ENCODE data around the gene CDH4. TPM values are rescaled to one million over a fixed set of nuclear protein-coding genes. Genes with fewer than 3 reads are reported as not detected.

The CDH4 gene
- total and polyA plus RNA-seq, 2 donors (not counting 1 experiment from before 2014, with no cell fraction given): not detected

DNA sequence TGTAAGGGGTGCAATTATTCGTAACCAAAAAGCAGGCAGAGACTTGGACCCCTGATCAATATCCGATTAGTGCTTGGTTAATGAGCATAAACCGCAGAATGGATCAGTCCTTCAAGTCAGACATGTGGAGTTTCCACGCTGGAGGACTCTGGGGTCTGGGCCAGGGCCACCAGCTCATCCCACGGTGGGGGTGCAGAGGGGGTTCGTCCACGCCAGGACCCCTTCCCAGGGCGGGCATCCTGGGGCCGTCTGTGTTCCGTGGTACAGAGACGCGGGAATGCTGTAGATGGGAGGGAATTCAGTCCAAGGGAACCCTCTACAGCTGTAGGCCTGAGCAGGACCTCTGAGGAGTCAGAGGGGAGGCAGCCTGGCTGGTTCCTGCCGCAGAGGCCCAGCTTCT, 615.9 kb downstream of the CDH4 start:
- Histone ChIP-seq H3K36me3 (replicated peaks in 1 of 2; ENCODE audit: control extremely low read depth in 1 of 2, control insufficient read depth in 1 of 2, extremely low read depth in 1 of 2, insufficient read depth in 2 of 2, low read length in 1 of 2) (no peaks in the 10 kb centered on the region), H3K27me3 (replicated peaks in 1 of 4; ENCODE audit: control extremely low read depth in 1 of 4, control insufficient read depth in 3 of 4, insufficient read depth in 4 of 4, low read length in 3 of 4) (no peaks in the 10 kb centered on the region), H3K4me2 (replicated peaks; ENCODE audit: low read depth, low read length, poor library complexity, severe bottlenecking) (no peak overlapping the region), H3K4me1 (ENCODE audit: control insufficient read depth in 2 of 2, insufficient read depth in 2 of 2, low read length in 2 of 2) (no peaks in the 10 kb centered on the region), H3K79me2 (ENCODE audit: control insufficient read depth, insufficient read depth, low read length) (no peaks in the 10 kb centered on the region), H4K20me1 (ENCODE audit: control insufficient read depth, insufficient read depth, low read length, poor library complexity, severe bottlenecking) (no peaks in the 10 kb centered on the region), H3K27ac (ENCODE audit: low read length in 2 of 2) (no peak overlapping the region), H3K9ac (ENCODE audit: low read length) (no peak overlapping the region), H2AFZ (ENCODE audit: insufficient read depth, low read depth, low read length, poor library complexity, severe bottlenecking) (no peak overlapping the region), H3K4me3 (ENCODE audit: control extremely low read depth in 1 of 5, extremely low read depth in 1 of 5, insufficient read depth in 1 of 5, low read depth in 2 of 5, low read length in 4 of 5) (no peak overlapping the region), H3K9me3 (ENCODE audit: control extremely low read depth in 1 of 3, control insufficient read depth in 2 of 3, insufficient read depth in 1 of 3, low read length in 2 of 3) (peaks cover 0 to 15% (median 3%) of the 10 kb centered on the region in 3 donors)
- Mint-ChIP-seq H3K4me1 (no peaks in the 10 kb centered on the region), H3K4me3 (no peak overlapping the region), H3K27me3 (no peaks in the 10 kb centered on the region), H3K9me3 (ENCODE audit: insufficient read depth) (peaks cover 5% of the 10 kb centered on the region), H3K27ac (no peak overlapping the region)
- TF ChIP-seq EZH2 (IDR thresholded peaks at IDR 0.05; ENCODE audit: borderline replicate concordance, insufficient read depth, low read depth, low read length, poor library complexity, severe bottlenecking): no peak
- TF ChIP-seq, protein P1, sequence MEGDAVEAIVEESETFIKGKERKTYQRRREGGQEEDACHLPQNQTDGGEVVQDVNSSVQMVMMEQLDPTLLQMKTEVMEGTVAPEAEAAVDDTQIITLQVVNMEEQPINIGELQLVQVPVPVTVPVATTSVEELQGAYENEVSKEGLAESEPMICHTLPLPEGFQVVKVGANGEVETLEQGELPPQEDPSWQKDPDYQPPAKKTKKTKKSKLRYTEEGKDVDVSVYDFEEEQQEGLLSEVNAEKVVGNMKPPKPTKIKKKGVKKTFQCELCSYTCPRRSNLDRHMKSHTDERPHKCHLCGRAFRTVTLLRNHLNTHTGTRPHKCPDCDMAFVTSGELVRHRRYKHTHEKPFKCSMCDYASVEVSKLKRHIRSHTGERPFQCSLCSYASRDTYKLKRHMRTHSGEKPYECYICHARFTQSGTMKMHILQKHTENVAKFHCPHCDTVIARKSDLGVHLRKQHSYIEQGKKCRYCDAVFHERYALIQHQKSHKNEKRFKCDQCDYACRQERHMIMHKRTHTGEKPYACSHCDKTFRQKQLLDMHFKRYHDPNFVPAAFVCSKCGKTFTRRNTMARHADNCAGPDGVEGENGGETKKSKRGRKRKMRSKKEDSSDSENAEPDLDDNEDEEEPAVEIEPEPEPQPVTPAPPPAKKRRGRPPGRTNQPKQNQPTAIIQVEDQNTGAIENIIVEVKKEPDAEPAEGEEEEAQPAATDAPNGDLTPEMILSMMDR (IDR thresholded peaks at IDR 0.05): no peak
- POLR2A ChIA-PET: no interaction called here
- ATAC-seq (ENCODE audit: low read depth) (no peak), DNase-seq (no peak)
- intact Hi-C loops (cut with micrococcal nuclease): no loop called here
- CTCF ChIA-PET: no interaction called here
- WGBS (ENCODE audit: insufficient coverage): 95% methylated on average over 12 of the region's 13 CpGs

DNA sequence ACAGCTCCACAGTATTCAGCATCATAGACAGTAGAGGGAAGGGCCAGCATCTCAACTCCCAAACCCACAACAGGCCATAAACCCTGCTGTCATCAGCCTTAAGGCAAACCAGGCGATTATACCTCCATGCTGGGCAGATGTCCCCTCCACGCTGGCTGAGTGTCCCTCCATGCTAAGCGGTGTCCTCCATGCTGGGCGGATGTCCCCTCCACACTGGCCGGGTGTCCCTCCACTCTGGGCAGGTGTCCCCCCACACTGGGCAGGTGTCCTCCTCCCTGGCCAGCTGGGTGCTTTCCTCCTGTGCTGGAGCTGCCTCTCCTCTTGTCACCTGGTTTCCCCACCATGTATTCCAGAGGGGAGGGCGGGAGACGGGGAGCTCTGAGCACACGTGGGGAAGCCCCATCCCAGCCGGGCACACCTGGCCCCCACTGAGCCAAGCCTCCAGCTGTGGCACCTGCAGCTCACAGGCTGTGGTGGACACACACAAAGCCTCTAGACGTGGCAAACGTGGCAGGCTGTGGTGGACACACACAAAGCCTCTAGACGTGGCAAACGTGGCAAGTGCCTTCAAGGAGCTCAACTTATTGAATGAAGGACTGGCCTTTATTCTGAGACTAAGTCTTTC, 616.5 kb downstream of the CDH4 start:
- Mint-ChIP-seq H3K4me3 (no peak overlapping the region), H3K27me3 (no peaks in the 10 kb centered on the region), H3K4me1 (no peaks in the 10 kb centered on the region), H3K27ac (no peak overlapping the region), H3K9me3 (ENCODE audit: insufficient read depth) (peaks cover 5% of the 10 kb centered on the region)
- intact Hi-C loops (cut with micrococcal nuclease): no loop called here
- no peak overlapping the region for H3K27ac ChIP-seq (ENCODE audit: low read length in 2 of 2)
- ChIA-PET POLR2A (no interaction called here), CTCF (no interaction called here)
- WGBS (ENCODE audit: insufficient coverage): 82% methylated on average over 13 of the region's 13 CpGs
- H3K36me3 ChIP-seq (replicated peaks in 1 of 2; ENCODE audit: control extremely low read depth in 1 of 2, control insufficient read depth in 1 of 2, extremely low read depth in 1 of 2, insufficient read depth in 2 of 2, low read length in 1 of 2): no peaks in the 10 kb centered on the region
- H3K27me3 ChIP-seq (replicated peaks in 1 of 4; ENCODE audit: control extremely low read depth in 1 of 4, control insufficient read depth in 3 of 4, insufficient read depth in 4 of 4, low read length in 3 of 4): no peaks in the 10 kb centered on the region
- TF ChIP-seq, protein P1 (IDR thresholded peaks at IDR 0.05): no peak
- no peak for TF ChIP-seq EZH2 (IDR thresholded peaks at IDR 0.05; ENCODE audit: borderline replicate concordance, insufficient read depth, low read depth, low read length, poor library complexity, severe bottlenecking)
- H3K9ac ChIP-seq (ENCODE audit: low read length): no peak overlapping the region
- peaks cover 0 to 15% (median 3%) of the 10 kb centered on the region in 3 donors for H3K9me3 ChIP-seq (ENCODE audit: control extremely low read depth in 1 of 3, control insufficient read depth in 2 of 3, insufficient read depth in 1 of 3, low read length in 2 of 3)
- H3K4me2 ChIP-seq (replicated peaks; ENCODE audit: low read depth, low read length, poor library complexity, severe bottlenecking): no peak overlapping the region
- H3K4me3 ChIP-seq (ENCODE audit: control extremely low read depth in 1 of 5, extremely low read depth in 1 of 5, insufficient read depth in 1 of 5, low read depth in 2 of 5, low read length in 4 of 5): no peak overlapping the region
- H4K20me1 ChIP-seq (ENCODE audit: control insufficient read depth, insufficient read depth, low read length, poor library complexity, severe bottlenecking): no peaks in the 10 kb centered on the region
- no peak overlapping the region for H2AFZ ChIP-seq (ENCODE audit: insufficient read depth, low read depth, low read length, poor library complexity, severe bottlenecking)
- DNase-seq: no peak
- no peaks in the 10 kb centered on the region for H3K79me2 ChIP-seq (ENCODE audit: control insufficient read depth, insufficient read depth, low read length)
- H3K4me1 ChIP-seq (ENCODE audit: control insufficient read depth in 2 of 2, insufficient read depth in 2 of 2, low read length in 2 of 2): no peaks in the 10 kb centered on the region
- ATAC-seq (ENCODE audit: low read depth): no peak

Data from B cell (primary cell).